Aorta (tissue), 5 donors: ENCODE data around the gene ZNF362. TPM values are rescaled to one million over a fixed set of nuclear protein-coding genes. Genes with fewer than 3 reads are reported as not detected.

ENCODE experiments used
- ATAC-seq: fragments of 200-7000 bp; cut with Tn5 transposase; one replicate; pipeline ENCODE4 v1.9.1; 2022; ENCODE audit warnings: moderate library complexity; ENCODE audit not compliant: low FRiP score
- DNase-seq, 2 donors: peaks; one replicate each; pipeline ENCODE4 v3.0.0-alpha.2; 2020
- H3K27ac ChIP-seq, 2 donors: one replicate each; pipeline ENCODE4 v1.5.1; 2013; ENCODE audit warnings: low read length in 2 of 2, mild to moderate bottlenecking in 2 of 2, moderate library complexity in 2 of 2, control low read depth in 1 of 2, inconsistent platforms in 1 of 2, low read depth in 1 of 2
- H3K27me3 ChIP-seq, 2 donors: one replicate each; pipeline ENCODE4 v1.6.1; 2013; ENCODE audit warnings: control low read depth in 1 of 2, low read length in 1 of 2, mild to moderate bottlenecking in 1 of 2, moderate library complexity in 1 of 2; ENCODE audit not compliant: insufficient read depth in 2 of 2, control insufficient read depth in 1 of 2
- H3K36me3 ChIP-seq, 2 donors: one replicate each; pipeline ENCODE4 v1.6.1; 2013; ENCODE audit warnings: control low read depth in 1 of 2, low read length in 1 of 2, mild to moderate bottlenecking in 1 of 2; ENCODE audit not compliant: insufficient read depth in 2 of 2, control insufficient read depth in 1 of 2
- H3K4me1 ChIP-seq, 2 donors: one replicate each; pipeline ENCODE4 v1.6.1; 2013; ENCODE audit warnings: low read length in 2 of 2, control low read depth in 1 of 2, mild to moderate bottlenecking in 1 of 2, moderate library complexity in 1 of 2; ENCODE audit not compliant: insufficient read depth in 2 of 2, control insufficient read depth in 1 of 2
- H3K4me3 ChIP-seq, 2 donors: one replicate each; pipeline ENCODE4 v1.5.1; 2013; ENCODE audit warnings: low read length in 2 of 2, control low read depth in 1 of 2, mild to moderate bottlenecking in 1 of 2
- H3K9me3 ChIP-seq: one replicate; pipeline ENCODE4 v1.6.1; 2013; ENCODE audit warnings: mild to moderate bottlenecking, low read length; ENCODE audit not compliant: control insufficient read depth
- WGBS, 2 donors: extraction: QIAGEN DNeasy Blood & Tissue Kit; methylation state at CpG; one replicate each; pipeline ENCODE4 v1.1.7; 2013; 5-methylcytosine and 5-hydroxymethylcytosine counted together
- intact Hi-C, 2 donors: fragments of 100-400 bp; cut with DNase I; formaldehyde crosslinking; loops; one replicate each; pipeline versions ENCODE4 v1.14.2 to v1.15.0; 2022
- polyA plus RNA-seq, 2 donors: library from polyadenylated mRNA; stranded (reverse); fragments of 200-250 nt; gene quantifications; one replicate each; pipeline ENCODE4 v1.2.3, GENCODE V29; 2013
- total RNA-seq, 2 donors: library from RNA; stranded (reverse); fragmentation: NEBNext Ultra II Directional; extraction: Animal tissue kit (Norgen Biotek cat#: 25700); gene quantifications; one replicate each; pipeline ENCODE4 v1.2.1, GENCODE V29; 2021
- donor health status: healthy with polysubstance abuse.
- donor health status: Bipolar disorder and iron deficiency.
- donor health status: DM: no; HTN: no; CAD: no.
- donor health status: DM: no; HTN: no; CAD: no.
- donor health status: DM: yes; HTN: yes; CAD: no.

ZNF362 gene
- total and polyA plus RNA-seq, 4 donors = 12.4 to 44.0 (median 31.1) TPM

GRCh38 chr1:33294071-33295010 lies 38.0 kb downstream of the ZNF362 start:
- intact Hi-C loops = loop anchor here (2.0 to 10.0 kb wide), 6 partner anchors 43 to 320 kb away; no protein-coding TSS in a partner anchor
- H3K36me3 ChIP-seq = peaks cover 0 to 2% of the 10 kb centered on the region in 2 donors
- peak overlapping the region in 1 of 2 donors; percentile 7 for H3K27ac ChIP-seq
- ATAC-seq (no peak), DNase-seq (peak; percentile 32 to 52)
- H3K4me3 ChIP-seq = no peak overlapping the region
- no peaks in the 10 kb centered on the region for H3K9me3 ChIP-seq
- WGBS, 2 donors = 64 to 65% methylated on average over 13 of the region's 13 CpGs
- H3K4me1 ChIP-seq = no peaks in the 10 kb centered on the region
- no peaks in the 10 kb centered on the region for H3K27me3 ChIP-seq

- no peak overlapping the region for H3K4me3 ChIP-seq
- intact Hi-C loops = loop anchor here (2.0 to 10.0 kb wide), 6 partner anchors 42 to 320 kb away; no protein-coding TSS in a partner anchor
- WGBS, 2 donors = 63 to 64% methylated on average over 14 to 15 of the region's 15 CpGs
- H3K27me3 ChIP-seq = no peaks in the 10 kb centered on the region
- DNase-seq (peak; percentile 42 to 74), ATAC-seq (no peak)
- no peaks in the 10 kb centered on the region for H3K4me1 ChIP-seq
- H3K9me3 ChIP-seq = no peaks in the 10 kb centered on the region
- no peak overlapping the region for H3K27ac ChIP-seq
- peaks cover 0 to 2% of the 10 kb centered on the region in 2 donors for H3K36me3 ChIP-seq
Observed at GRCh38 chr1:33295023-33295422, 38.7 kb downstream of the ZNF362 start.

- Histone ChIP-seq H3K36me3 (peaks cover 0 to 2% of the 10 kb centered on the region in 2 donors), H3K27me3 (no peaks in the 10 kb centered on the region), H3K4me1 (no peaks in the 10 kb centered on the region), H3K4me3 (no peak overlapping the region), H3K9me3 (no peaks in the 10 kb centered on the region), H3K27ac (no peak overlapping the region)
- ATAC-seq = peak; percentile 93
- intact Hi-C loops = loop anchor here (1.0 to 10.0 kb wide), 7 partner anchors 42 to 319 kb away; no protein-coding TSS in a partner anchor
- DNase-seq = peak; percentile 86 to 95
- WGBS, 2 donors = 31% methylated on average over 12 of the region's 12 CpGs
Observed at GRCh38 chr1:33295450-33296081, 39.3 kb downstream of the ZNF362 start.

- 50 to 57% methylated on average over 9 of the region's 9 CpGs for WGBS, 2 donors
Observed at GRCh38 chr1:33296082-33296458, 39.8 kb downstream of the ZNF362 start.

GRCh38 chr1:33296824-33297223 lies 40.5 kb downstream of the ZNF362 start:
- Histone ChIP-seq H3K36me3 (peaks cover 0 to 2% of the 10 kb centered on the region in 2 donors), H3K9me3 (no peaks in the 10 kb centered on the region), H3K27ac (no peak overlapping the region), H3K27me3 (no peaks in the 10 kb centered on the region), H3K4me1 (no peaks in the 10 kb centered on the region), H3K4me3 (no peak overlapping the region)
- ATAC-seq = no peak
- DNase-seq = peak; percentile 16 to 62
- WGBS, 2 donors = 61 to 86% methylated on average over 4 of the region's 4 CpGs
- intact Hi-C loops = loop anchor here (1.0 to 10.0 kb wide), 6 partner anchors 40 to 318 kb away; no protein-coding TSS in a partner anchor

More at GRCh38 chr1:33296082-33296458, 39.8 kb downstream of the ZNF362 start:
- ATAC-seq (no peak), DNase-seq (peak; percentile 37 to 76)
- intact Hi-C loops = loop anchor here (1.0 to 10.0 kb wide), 6 partner anchors 41 to 319 kb away; no protein-coding TSS in a partner anchor
- Histone ChIP-seq H3K4me1 (no peaks in the 10 kb centered on the region), H3K36me3 (peaks cover 0 to 2% of the 10 kb centered on the region in 2 donors), H3K27ac (no peak overlapping the region), H3K4me3 (no peak overlapping the region), H3K9me3 (no peaks in the 10 kb centered on the region), H3K27me3 (no peaks in the 10 kb centered on the region)

GRCh38 chr1:33297911-33298622 lies 41.8 kb downstream of the ZNF362 start:
- no peaks in the 10 kb centered on the region for H3K27me3 ChIP-seq
- no peaks in the 10 kb centered on the region for H3K4me1 ChIP-seq
- peaks cover 0 to 2% of the 10 kb centered on the region in 2 donors for H3K36me3 ChIP-seq
- intact Hi-C loops = loop anchor here (2.0 to 10.0 kb wide), 5 partner anchors 39 to 317 kb away; no protein-coding TSS in a partner anchor
- ATAC-seq (no peak), DNase-seq (peak; percentile 20 to 36)
- WGBS, 2 donors = 84 to 86% methylated on average over 4 of the region's 4 CpGs
- no peak overlapping the region for H3K27ac ChIP-seq
- no peak overlapping the region for H3K4me3 ChIP-seq
- no peaks in the 10 kb centered on the region for H3K9me3 ChIP-seq

GRCh38 chr1:33298623-33299277 lies 42.5 kb downstream of the ZNF362 start:
- no peak overlapping the region for H3K4me3 ChIP-seq

More at GRCh38 chr1:33298623-33299277, 42.5 kb downstream of the ZNF362 start:
- DNase-seq (peak; percentile 86 to 92), ATAC-seq (peak; percentile 62)
- intact Hi-C loops = loop anchor here (5.0 to 10.0 kb wide), 4 partner anchors 39 to 316 kb away; no protein-coding TSS in a partner anchor
- no peak overlapping the region for H3K27ac ChIP-seq
- no peaks in the 10 kb centered on the region for H3K27me3 ChIP-seq
- H3K9me3 ChIP-seq = no peaks in the 10 kb centered on the region
- no peaks in the 10 kb centered on the region for H3K4me1 ChIP-seq
- H3K36me3 ChIP-seq = peaks cover 0 to under 1% of the 10 kb centered on the region in 2 donors
- WGBS, 2 donors = 58 to 61% methylated on average over 18 of the region's 18 CpGs
